ENCODE measurements around the gene SLC6A17. TPM values are rescaled to one million over a fixed set of nuclear protein-coding genes. Genes with fewer than 3 reads are reported as not detected.
A peak's percentile ranks its signal among the peaks of the same experiment; 100 is the strongest.

The SLC6A17 gene
- total RNA-seq, 4 donors from 2014 or later, result 0.42 to 1.8 (median 0.57) TPM

- TF ChIP-seq POLR2AphosphoS5 (IDR thresholded peaks at IDR 0.05), result peak; percentile 35 to 57
- peak in 1 of 3 experiments; percentile 9 for TF ChIP-seq CTCF (IDR thresholded peaks at IDR 0.05)
- no peak for TF ChIP-seq EP300 (IDR thresholded peaks at IDR 0.05)
- WGBS, result 2% methylated on average over 33 of the region's 103 CpGs
- peak within 1 kb of the TSS; percentile 83 to 90 (median 85) for H3K27ac ChIP-seq (replicated peaks in 1 of 4)
- H3K36me3 ChIP-seq, result no peaks in the 10 kb centered on the region
- H3K9me3 ChIP-seq, result no peaks in the 10 kb centered on the region
- H3K27me3 ChIP-seq, result peaks cover 0 to 6% (median 2%) of the 10 kb centered on the region in 4 donors
- peaks cover 28 to 61% (median 54%) of the 10 kb centered on the region in 4 donors for H3K4me1 ChIP-seq
- peak; percentile 96 for DNase-seq (ENCODE audit: extremely low spot score)
- intact Hi-C loops (cut with DNase I), result loop anchor here (10.0 kb wide), 1 partner anchor 285 kb away; no protein-coding TSS in a partner anchor
- peak within 1 kb of the TSS; percentile 65 to 93 (median 83) for H3K4me3 ChIP-seq
Observed at GRCh38 chr1:110209715-110210603, 59.7 kb downstream of the SLC6A17 start, which contains the start of gene KCNC4. Gene KCNC4 (plus strand): TSS chr1:110210314. CDS start chr1:110211500, 1,186 bp downstream.

GRCh38 chr1:110210604-110211495 is 60.6 kb downstream of the SLC6A17 start:
- no peak for DNase-seq (ENCODE audit: extremely low spot score)
- Histone ChIP-seq H3K27me3 (peaks cover 0 to 6% (median 2%) of the 10 kb centered on the region in 4 donors), H3K4me1 (peaks cover 28 to 68% (median 62%) of the 10 kb centered on the region in 4 donors), H3K9me3 (no peaks in the 10 kb centered on the region), H3K4me3 (peak overlapping the region; percentile 65 to 93 (median 83)), H3K36me3 (peaks cover 0 to under 1% (median 0%) of the 10 kb centered on the region in 4 donors), H3K27ac (replicated peaks in 1 of 4) (peak overlapping the region; percentile 83 to 90 (median 85))
- intact Hi-C loops (cut with DNase I), result no loop called here
- TF ChIP-seq EP300 (IDR thresholded peaks at IDR 0.05) (no peak), CTCF (IDR thresholded peaks at IDR 0.05) (no peak), POLR2AphosphoS5 (IDR thresholded peaks at IDR 0.05) (peak in 1 of 2 donors; percentile 4), POLR2A (IDR thresholded peaks at IDR 0.05; ENCODE audit: low read depth) (no peak)
- WGBS, result 0% methylated on average over 11 of the region's 101 CpGs

GRCh38 chr1:110211496-110212168 is 61.3 kb downstream of the SLC6A17 start:
- WGBS, result no CpG with 5 or more reads among the region's 81 CpGs
- H3K27me3 ChIP-seq, result peaks cover 0 to 6% (median 2%) of the 10 kb centered on the region in 4 donors
- H3K27ac ChIP-seq (replicated peaks in 1 of 4), result peak overlapping the region; percentile 2 to 90 (median 85)
- no peaks in the 10 kb centered on the region for H3K9me3 ChIP-seq
- intact Hi-C loops (cut with DNase I), result no loop called here
- peak overlapping the region; percentile 65 to 93 (median 83) for H3K4me3 ChIP-seq
- no peak for DNase-seq (ENCODE audit: extremely low spot score)
- H3K4me1 ChIP-seq, result peaks cover 28 to 75% (median 62%) of the 10 kb centered on the region in 4 donors
- peaks cover 0 to 6% (median 0%) of the 10 kb centered on the region in 4 donors for H3K36me3 ChIP-seq
- TF ChIP-seq CTCF (IDR thresholded peaks at IDR 0.05) (no peak), POLR2AphosphoS5 (IDR thresholded peaks at IDR 0.05) (no peak), EP300 (IDR thresholded peaks at IDR 0.05) (no peak), POLR2A (IDR thresholded peaks at IDR 0.05; ENCODE audit: low read depth) (no peak)

Data from esophagus muscularis mucosa (tissue), 4 donors.